ENCODE data around the gene ITGB4. TPM values are rescaled to one million over a fixed set of nuclear protein-coding genes. Genes with fewer than 3 reads are reported as not detected.
A peak's percentile ranks its signal among the peaks of the same experiment; 100 is the strongest.

ITGB4 gene
- total RNA-seq, 2 donors from 2014 or later: 3.4 to 5.1 TPM

DNA sequence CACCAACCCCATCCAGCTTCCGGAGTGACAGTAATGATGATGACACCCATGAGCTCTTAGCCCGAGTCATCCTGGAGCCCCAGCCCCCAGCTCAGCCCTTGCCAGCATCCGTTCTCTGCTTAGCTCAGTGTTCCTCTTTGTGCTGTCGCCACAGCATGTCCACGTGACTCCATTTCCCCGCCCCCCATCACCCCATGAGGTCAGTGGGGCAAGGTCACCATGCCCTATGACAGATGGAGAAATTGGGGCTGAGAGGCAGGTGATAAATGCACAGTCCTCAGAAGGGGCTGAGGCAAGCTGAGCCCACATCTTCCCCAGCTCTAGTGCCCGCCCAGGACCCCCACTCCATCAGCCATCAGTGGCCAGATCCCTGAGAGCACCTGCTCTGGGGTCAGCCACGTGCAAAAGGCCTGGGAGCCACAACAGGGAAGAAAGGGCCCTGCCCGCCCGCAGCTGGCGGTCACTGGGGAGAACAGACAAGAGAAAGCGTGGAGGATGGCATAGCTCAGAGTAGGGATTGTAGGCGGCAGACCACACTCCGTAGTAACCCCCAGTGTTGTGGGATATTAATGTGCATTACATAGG, 17.1 kb downstream of the ITGB4 start:
- no peak overlapping the region for H3K9ac ChIP-seq (ENCODE audit: extremely low read depth, low read length, poor library complexity, severe bottlenecking)
- no peak overlapping the region for H3K4me3 ChIP-seq (ENCODE audit: low read length)
- no peaks in the 10 kb centered on the region for H3K36me3 ChIP-seq (ENCODE audit: control insufficient read depth, insufficient read depth, low read length)
- Mint-ChIP-seq H3K27ac (no peak overlapping the region), H3K27me3 (ENCODE audit: insufficient read depth) (no peaks in the 10 kb centered on the region), H3K4me1 (no peaks in the 10 kb centered on the region), H3K36me3 (ENCODE audit: low read depth) (no peaks in the 10 kb centered on the region), H3K9me3 (no peaks in the 10 kb centered on the region), H3K4me3 (no peak overlapping the region)
- 72 to 83% methylated on average over 5 to 14 of the region's 14 CpGs for WGBS, 2 experiments (ENCODE audit: insufficient coverage in 1 of 2, insufficient read length in 1 of 2)
- TF ChIP-seq CTCF (conservative IDR thresholded peaks at IDR 0.05): no peak
- H3K9me3 ChIP-seq (ENCODE audit: control insufficient read depth, low read length): no peaks in the 10 kb centered on the region
- no peak overlapping the region for H3K27ac ChIP-seq (ENCODE audit: low read depth, low read length)
- DNase-seq: peak; percentile 43
- H3K27me3 ChIP-seq (ENCODE audit: control insufficient read depth, insufficient read depth, low read length, poor library complexity, severe bottlenecking): no peaks in the 10 kb centered on the region
- H3K4me1 ChIP-seq (ENCODE audit: control insufficient read depth, insufficient read depth, low read length): no peaks in the 10 kb centered on the region

DNA sequence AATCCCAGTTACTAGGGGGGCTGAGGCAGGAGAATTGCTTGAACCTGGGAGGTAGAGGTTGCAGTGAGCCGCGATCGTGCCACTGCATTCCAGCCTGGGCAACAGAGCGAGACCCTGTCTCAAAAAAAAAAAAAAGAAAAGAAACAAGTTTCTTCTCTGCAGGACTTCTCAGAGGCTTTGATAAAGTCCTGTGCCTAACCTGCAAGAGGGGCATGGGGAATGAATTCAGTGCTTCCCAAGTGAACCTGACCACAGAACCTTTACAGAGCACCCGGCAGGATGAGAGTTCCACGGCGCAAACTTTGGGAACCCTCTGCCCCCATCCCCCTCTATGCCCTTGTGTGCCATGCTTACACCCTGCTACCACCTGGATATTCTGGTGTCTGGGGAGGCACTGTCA, 17.9 kb downstream of the ITGB4 start:
- Histone ChIP-seq H3K4me3 (ENCODE audit: low read length) (no peak overlapping the region), H3K9me3 (ENCODE audit: control insufficient read depth, low read length) (no peaks in the 10 kb centered on the region), H3K36me3 (ENCODE audit: control insufficient read depth, insufficient read depth, low read length) (no peaks in the 10 kb centered on the region), H3K27ac (ENCODE audit: low read depth, low read length) (no peak overlapping the region), H3K9ac (ENCODE audit: extremely low read depth, low read length, poor library complexity, severe bottlenecking) (no peak overlapping the region), H3K4me1 (ENCODE audit: control insufficient read depth, insufficient read depth, low read length) (no peaks in the 10 kb centered on the region), H3K27me3 (ENCODE audit: control insufficient read depth, insufficient read depth, low read length, poor library complexity, severe bottlenecking) (no peaks in the 10 kb centered on the region)
- Mint-ChIP-seq H3K27me3 (ENCODE audit: insufficient read depth) (no peaks in the 10 kb centered on the region), H3K36me3 (ENCODE audit: low read depth) (no peaks in the 10 kb centered on the region), H3K4me3 (no peak overlapping the region), H3K27ac (no peak overlapping the region), H3K9me3 (no peaks in the 10 kb centered on the region), H3K4me1 (no peaks in the 10 kb centered on the region)
- WGBS, 2 experiments (ENCODE audit: insufficient coverage in 1 of 2, insufficient read length in 1 of 2): 89 to 100% methylated on average over 3 to 7 of the region's 7 CpGs
- no peak for TF ChIP-seq CTCF (conservative IDR thresholded peaks at IDR 0.05)
- no peak for DNase-seq

- H3K4me3 ChIP-seq (ENCODE audit: low read length): no peak overlapping the region
- H3K4me1 Mint-ChIP-seq: no peaks in the 10 kb centered on the region
- H3K4me3 Mint-ChIP-seq: no peak overlapping the region
- H3K27ac ChIP-seq (ENCODE audit: low read depth, low read length): no peak overlapping the region
- H3K27ac Mint-ChIP-seq: no peak overlapping the region
- no peak for TF ChIP-seq CTCF (conservative IDR thresholded peaks at IDR 0.05)
- H3K9me3 Mint-ChIP-seq: no peaks in the 10 kb centered on the region
- no peaks in the 10 kb centered on the region for H3K4me1 ChIP-seq (ENCODE audit: control insufficient read depth, insufficient read depth, low read length)
- no peak overlapping the region for H3K9ac ChIP-seq (ENCODE audit: extremely low read depth, low read length, poor library complexity, severe bottlenecking)
- H3K36me3 Mint-ChIP-seq (ENCODE audit: low read depth): no peaks in the 10 kb centered on the region
- no peaks in the 10 kb centered on the region for H3K9me3 ChIP-seq (ENCODE audit: control insufficient read depth, low read length)
- no peaks in the 10 kb centered on the region for H3K27me3 Mint-ChIP-seq (ENCODE audit: insufficient read depth)
- DNase-seq: no peak
- WGBS, 2 experiments (ENCODE audit: insufficient coverage in 1 of 2, insufficient read length in 1 of 2): 94 to 95% methylated on average over 14 of the region's 14 CpGs
- H3K27me3 ChIP-seq (ENCODE audit: control insufficient read depth, insufficient read depth, low read length, poor library complexity, severe bottlenecking): no peaks in the 10 kb centered on the region
- H3K36me3 ChIP-seq (ENCODE audit: control insufficient read depth, insufficient read depth, low read length): no peaks in the 10 kb centered on the region
Measured at GRCh38 chr17:75739801-75740200, 18.5 kb downstream of the ITGB4 start.
